Skeletal muscle tissue (tissue), 4 donors: ENCODE data around the gene SLC12A7. TPM values are rescaled to one million over a fixed set of nuclear protein-coding genes. Genes with fewer than 3 reads are reported as not detected.
"Not testable (repeated sequence)": the region's sequence is repeated elsewhere in the genome, so short reads cannot be mapped to it uniquely, and the experiment has no call there.

Experiments
- H3K27ac ChIP-seq: one replicate; pipeline ENCODE4 v1.7.0; 2013; ENCODE audit warnings: mild to moderate bottlenecking, low read depth, low read length, inconsistent platforms
- H3K27me3 ChIP-seq, 3 donors: one replicate each; pipeline ENCODE4 v1.7.0; 2013; ENCODE audit warnings: low read length in 3 of 3; ENCODE audit not compliant: control insufficient read depth in 3 of 3, insufficient read depth in 3 of 3
- H3K36me3 ChIP-seq, 3 donors: one replicate each; pipeline ENCODE4 v1.7.0; 2013; ENCODE audit warnings: low read length in 3 of 3; ENCODE audit not compliant: control insufficient read depth in 3 of 3, insufficient read depth in 3 of 3
- H3K4me1 ChIP-seq, 3 donors: one replicate each; pipeline ENCODE4 v1.7.0; 2013; ENCODE audit warnings: low read length in 3 of 3, mild to moderate bottlenecking in 3 of 3; ENCODE audit not compliant: control insufficient read depth in 3 of 3, insufficient read depth in 3 of 3
- H3K4me3 ChIP-seq, 3 donors: one replicate each; pipeline ENCODE4 v1.7.0; 2013; ENCODE audit warnings: low read length in 3 of 3
- H3K9ac ChIP-seq, 3 donors: one replicate each; pipeline ENCODE4 v1.7.0; 2013; ENCODE audit warnings: low read length in 3 of 3, mild to moderate bottlenecking in 3 of 3, moderate library complexity in 2 of 3, low read depth in 1 of 3
- H3K9me3 ChIP-seq, 3 donors: one replicate each; pipeline ENCODE4 v1.7.0; 2013; ENCODE audit warnings: low read length in 3 of 3; ENCODE audit not compliant: control insufficient read depth in 3 of 3
- total RNA-seq: library from RNA; depleted of rRNA; stranded (reverse); fragments of >200 nt; gene quantifications from one replicate; pipeline ENCODE4 v1.2.3, GENCODE V29; 2014
- donor health status: Osteomylitis.

SLC12A7 gene
- total RNA-seq, 1 donor from 2014 or later, result 5.7 TPM

GRCh38 chr5:1099926-1100663, 11.8 kb downstream of the SLC12A7 start:
- H3K4me3 ChIP-seq, result no peak overlapping the region
- no peaks in the 10 kb centered on the region for H3K9me3 ChIP-seq
- peaks cover 34 to 51% (median 46%) of the 10 kb centered on the region in 3 donors for H3K4me1 ChIP-seq
- no peak overlapping the region for H3K27ac ChIP-seq
- peaks cover 0 to 3% (median 3%) of the 10 kb centered on the region in 3 donors for H3K27me3 ChIP-seq
- peak overlapping the region in 1 of 3 donors; percentile 33 for H3K9ac ChIP-seq
- H3K36me3 ChIP-seq, result peaks cover 0 to 2% (median 0%) of the 10 kb centered on the region in 3 donors

GRCh38 chr5:1098986-1099597, 12.8 kb downstream of the SLC12A7 start:
- Histone ChIP-seq H3K4me3 (no peak overlapping the region), H3K27me3 (peaks cover 0 to 3% (median 3%) of the 10 kb centered on the region in 3 donors), H3K36me3 (peaks cover 0 to 2% (median 0%) of the 10 kb centered on the region in 3 donors), H3K27ac (no peak overlapping the region), H3K4me1 (peaks cover 24 to 41% (median 36%) of the 10 kb centered on the region in 3 donors), H3K9me3 (no peaks in the 10 kb centered on the region), H3K9ac (peak overlapping the region in 1 of 3 donors; percentile 16)

GRCh38 chr5:1097988-1098385, 13.9 kb downstream of the SLC12A7 start:
- H3K9me3 ChIP-seq, H3K27me3 ChIP-seq, H3K4me3 ChIP-seq, H3K27ac ChIP-seq, H3K9ac ChIP-seq, H3K36me3 ChIP-seq: not testable (repeated sequence)
- H3K4me1 ChIP-seq, result peaks cover 13 to 30% (median 25%) of the 10 kb centered on the region in 3 donors

- Histone ChIP-seq H3K4me1 (peaks cover 8 to 25% (median 20%) of the 10 kb centered on the region in 3 donors), H3K9ac (no peak overlapping the region), H3K4me3 (no peak overlapping the region), H3K9me3 (no peaks in the 10 kb centered on the region), H3K36me3 (peaks cover 0 to 2% (median 2%) of the 10 kb centered on the region in 3 donors), H3K27me3 (peaks cover 0 to 3% (median 3%) of the 10 kb centered on the region in 3 donors), H3K27ac (no peak overlapping the region)
Observed at GRCh38 chr5:1097381-1097987, 14.4 kb downstream of the SLC12A7 start.

GRCh38 chr5:1096838-1097237, 15.0 kb downstream of the SLC12A7 start:
- no peaks in the 10 kb centered on the region for H3K9me3 ChIP-seq
- no peak overlapping the region for H3K4me3 ChIP-seq
- no peak overlapping the region for H3K27ac ChIP-seq
- H3K36me3 ChIP-seq, result peaks cover 0 to 3% (median 2%) of the 10 kb centered on the region in 3 donors
- H3K4me1 ChIP-seq, result peaks cover 1 to 19% (median 14%) of the 10 kb centered on the region in 3 donors
- no peak overlapping the region for H3K9ac ChIP-seq
- H3K27me3 ChIP-seq, result peaks cover 0 to 3% (median 3%) of the 10 kb centered on the region in 3 donors

GRCh38 chr5:1095990-1096363, 15.9 kb downstream of the SLC12A7 start:
- no peak overlapping the region for H3K4me3 ChIP-seq
- H3K36me3 ChIP-seq, result peaks cover 0 to 11% (median 2%) of the 10 kb centered on the region in 3 donors
- no peak overlapping the region for H3K27ac ChIP-seq
- peaks cover 0 to 13% (median 12%) of the 10 kb centered on the region in 3 donors for H3K4me1 ChIP-seq
- H3K27me3 ChIP-seq, result peaks cover 0 to 3% (median 3%) of the 10 kb centered on the region in 3 donors
- H3K9me3 ChIP-seq, result no peaks in the 10 kb centered on the region
- no peak overlapping the region for H3K9ac ChIP-seq

- H3K27me3 ChIP-seq, result peaks cover 0 to 3% (median 3%) of the 10 kb centered on the region in 3 donors
- peaks cover 0 to 13% (median 12%) of the 10 kb centered on the region in 3 donors for H3K4me1 ChIP-seq
- H3K9me3 ChIP-seq, result no peaks in the 10 kb centered on the region
- no peak overlapping the region for H3K4me3 ChIP-seq
- no peak overlapping the region for H3K27ac ChIP-seq
- peaks cover 0 to 11% (median 2%) of the 10 kb centered on the region in 3 donors for H3K36me3 ChIP-seq
- H3K9ac ChIP-seq, result no peak overlapping the region
Observed at GRCh38 chr5:1095302-1095989, 16.4 kb downstream of the SLC12A7 start.

GRCh38 chr5:1094670-1095190, 17.1 kb downstream of the SLC12A7 start:
- H3K4me3 ChIP-seq, result no peak overlapping the region
- no peak overlapping the region for H3K27ac ChIP-seq
- no peaks in the 10 kb centered on the region for H3K9me3 ChIP-seq
- peaks cover 0 to 13% (median 12%) of the 10 kb centered on the region in 3 donors for H3K4me1 ChIP-seq
- H3K36me3 ChIP-seq, result peaks cover 0 to 11% (median 2%) of the 10 kb centered on the region in 3 donors
- H3K27me3 ChIP-seq, result peaks cover 0 to 3% (median 3%) of the 10 kb centered on the region in 3 donors
- no peak overlapping the region for H3K9ac ChIP-seq

GRCh38 chr5:1093361-1093760, 18.5 kb downstream of the SLC12A7 start:
- H3K9ac ChIP-seq, result no peak overlapping the region
- no peak overlapping the region for H3K4me3 ChIP-seq
- H3K4me1 ChIP-seq, result peaks cover 0 to 9% (median 4%) of the 10 kb centered on the region in 3 donors
- no peaks in the 10 kb centered on the region for H3K9me3 ChIP-seq
- H3K27ac ChIP-seq, result no peak overlapping the region
- peaks cover 0 to 14% (median 2%) of the 10 kb centered on the region in 3 donors for H3K36me3 ChIP-seq
- H3K27me3 ChIP-seq, result peaks cover 0 to 3% (median 3%) of the 10 kb centered on the region in 3 donors
